HG03469 (cell line): ENCODE data around the gene OVOL1.

Experiments used
- ATAC-seq: cut with Tn5 transposase; IDR thresholded peaks from one replicate; pipeline ENCODE4 v1.9.1; 2021; ENCODE audit warnings: mild to moderate bottlenecking, moderate library complexity, moderate number of reproducible peaks; ENCODE audit not compliant: unreplicated experiment

Gene OVOL1

GRCh38 chr11:65777241-65777640 lies 9.6 kb upstream of the OVOL1 start:
- no peak for ATAC-seq

DNA sequence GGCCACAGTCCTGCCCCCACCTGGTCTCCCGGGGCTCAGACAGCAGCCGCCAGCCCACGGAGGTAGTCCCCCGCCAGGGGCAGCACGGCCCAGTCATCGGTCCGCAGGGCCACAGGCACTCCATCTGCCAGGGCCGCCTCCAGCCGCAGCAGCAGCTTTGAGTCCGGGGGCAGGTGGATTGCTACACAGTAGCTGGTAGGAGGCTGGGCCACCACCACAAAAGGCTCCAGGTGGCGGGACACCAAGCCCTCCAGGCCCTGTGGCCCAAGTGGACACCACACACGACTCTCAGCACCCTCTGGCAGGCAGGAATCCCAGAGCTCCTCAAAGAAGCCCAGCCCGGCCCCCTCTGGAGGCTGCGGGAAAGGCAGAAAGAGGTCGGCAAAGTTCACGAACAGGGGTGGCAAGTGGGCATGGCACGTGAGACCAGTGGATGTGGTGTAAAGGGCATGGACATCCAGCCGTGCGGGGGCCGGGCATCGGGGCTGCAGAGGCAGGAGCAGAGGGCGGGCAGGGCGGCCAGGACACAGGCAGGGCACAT lies 9.0 kb upstream of the OVOL1 start:
- ATAC-seq: no peak

DNA sequence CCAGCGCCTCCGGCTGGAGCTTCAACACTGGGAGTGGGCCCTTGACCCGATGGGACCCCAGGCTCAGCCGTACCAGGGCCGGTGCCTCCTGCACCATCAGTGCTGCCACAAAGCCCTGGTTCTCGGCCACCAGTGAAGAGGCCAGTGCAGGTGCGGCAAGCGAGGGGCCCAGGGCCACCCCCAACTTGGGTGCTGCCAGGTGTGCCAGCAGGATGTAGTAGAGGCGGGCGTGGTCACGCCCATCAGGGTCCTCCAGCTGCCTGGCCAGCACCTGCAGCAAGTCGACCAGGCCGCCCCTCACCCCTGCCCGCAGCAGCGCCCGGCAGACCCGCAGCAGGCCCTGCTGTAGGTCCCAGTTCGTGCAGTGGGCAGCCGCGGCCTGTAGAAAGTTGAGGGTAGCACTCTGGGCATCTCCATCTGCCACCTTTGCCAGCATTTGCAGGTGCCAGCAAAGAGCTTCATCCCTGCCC lies 8.4 kb upstream of the OVOL1 start:
- ATAC-seq: no peak

- no peak for ATAC-seq
Measured at GRCh38 chr11:65778901-65779668, 7.8 kb upstream of the OVOL1 start.

DNA sequence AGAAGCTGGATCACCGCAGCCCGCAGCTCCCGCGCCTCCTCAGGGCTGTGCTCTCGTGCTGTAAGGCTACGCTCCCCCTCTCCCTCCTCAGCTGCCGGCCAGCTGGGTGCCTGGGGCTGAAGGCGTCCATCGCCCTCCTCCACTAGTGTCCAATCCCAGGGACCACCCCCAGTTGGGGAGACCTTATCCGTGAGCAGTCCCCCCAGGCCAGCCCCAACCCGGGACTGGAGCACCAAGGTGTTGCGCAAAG lies 7.3 kb upstream of the OVOL1 start:
- no peak for ATAC-seq

- ATAC-seq: no peak
Measured at GRCh38 chr11:65779919-65780769, 6.7 kb upstream of the OVOL1 start.

DNA sequence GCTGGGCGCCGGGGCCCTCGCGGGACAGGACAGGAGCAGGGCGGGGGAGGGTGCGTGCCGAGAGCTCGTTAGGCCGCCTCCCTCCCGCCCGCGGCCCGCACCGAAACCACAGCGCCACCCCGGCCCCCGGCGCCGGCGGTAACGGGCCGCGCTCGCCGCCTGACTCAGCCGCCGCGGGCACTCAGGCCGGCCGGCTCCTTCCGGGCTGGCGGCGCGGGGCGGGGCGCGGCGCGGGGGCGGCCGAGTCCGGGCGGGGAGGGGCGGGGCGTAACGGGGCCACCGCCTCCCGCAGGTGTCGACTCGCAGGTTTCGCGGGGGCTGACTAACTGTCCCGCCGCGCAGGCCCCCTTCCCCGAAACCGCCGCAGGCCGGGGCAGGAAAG lies 6.1 kb upstream of the OVOL1 start, which contains the start of gene AP5B1:
Gene AP5B1 (minus strand): TSS at position 207 of the 382 bp plus-strand sequence. CDS start 385 bp downstream, outside the sequence.
- ATAC-seq: no peak

DNA sequence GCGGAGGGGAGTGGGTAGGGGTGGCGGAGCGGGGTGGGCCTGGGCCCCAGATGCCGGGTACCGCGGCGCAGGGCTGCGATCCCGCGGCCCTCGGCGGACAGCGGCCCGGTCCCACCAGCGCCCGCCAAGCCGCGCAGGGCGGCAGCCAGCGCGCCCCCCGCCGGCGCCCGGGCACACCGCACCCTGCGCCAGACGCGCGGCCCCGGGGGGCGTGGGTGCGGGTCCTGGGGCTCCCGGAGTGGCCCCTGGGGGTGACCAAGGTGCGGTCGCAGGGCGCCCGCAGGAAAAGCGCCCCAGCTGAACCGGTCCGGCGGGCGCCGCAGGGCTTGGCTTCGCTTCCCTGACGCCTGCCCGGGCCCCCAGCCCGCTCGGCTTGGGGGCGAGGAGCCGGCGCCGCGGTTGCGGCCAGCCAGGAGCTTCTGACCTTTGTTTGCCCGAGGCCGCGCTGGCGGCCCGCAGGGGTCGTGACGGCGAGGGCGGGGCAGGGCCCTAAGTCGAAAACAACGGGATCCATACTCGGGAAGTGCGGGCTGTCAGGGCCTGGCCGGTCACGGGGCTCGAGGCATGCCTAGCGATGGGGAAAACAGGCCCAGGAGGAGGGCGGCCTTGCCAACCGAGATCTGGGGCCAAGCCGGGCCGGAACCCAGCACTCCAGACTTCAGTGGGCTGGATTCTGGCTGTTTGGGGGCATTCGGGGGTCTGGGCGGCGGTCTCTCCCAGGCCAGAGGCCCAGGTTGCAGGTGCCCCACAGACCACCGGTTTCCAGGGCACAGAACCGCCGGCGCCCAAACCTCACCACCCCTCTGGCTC lies 5.5 kb upstream of the OVOL1 start:
- no peak for ATAC-seq

DNA sequence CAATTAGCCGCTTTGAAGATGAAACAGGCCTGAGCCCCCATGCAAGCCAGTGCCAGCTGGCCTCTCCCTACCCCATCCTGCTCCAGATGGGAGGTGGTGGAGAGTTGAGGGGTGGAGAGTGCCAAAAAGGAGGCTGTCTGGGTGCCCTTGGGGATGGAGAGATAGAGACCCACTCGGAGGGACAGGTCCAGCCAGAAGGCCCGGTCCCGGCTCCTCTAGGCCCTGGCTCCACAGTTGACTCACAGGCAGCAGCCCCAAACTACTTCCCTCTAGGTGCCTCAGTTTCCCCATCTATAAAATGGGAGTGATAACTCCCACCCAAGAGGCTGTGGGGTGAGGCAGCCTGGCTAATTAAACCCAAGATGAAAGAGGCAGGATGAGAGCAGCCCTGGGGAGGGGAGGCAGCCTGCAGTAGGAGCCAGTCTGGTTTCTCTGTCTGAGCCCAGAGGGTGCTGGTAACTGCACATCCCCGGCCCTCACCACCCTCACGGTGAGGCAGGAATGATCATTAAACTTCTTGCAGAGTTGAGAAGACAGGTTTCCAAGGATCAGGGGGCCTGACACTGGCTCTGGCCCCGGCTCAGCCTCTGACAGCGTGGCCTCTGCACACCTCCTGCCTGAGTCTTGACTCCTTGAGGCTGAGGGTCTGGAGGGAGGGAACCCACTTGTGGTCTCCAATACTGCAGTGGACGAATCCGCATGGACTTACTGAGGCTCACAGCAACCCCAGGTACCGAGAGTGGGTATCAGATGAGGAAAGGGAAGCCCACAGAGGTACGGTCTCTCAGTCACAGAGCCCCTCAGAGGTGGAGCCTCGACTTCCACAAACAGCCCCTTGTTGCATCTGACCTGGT lies 4.7 kb upstream of the OVOL1 start:
- no peak for ATAC-seq

DNA sequence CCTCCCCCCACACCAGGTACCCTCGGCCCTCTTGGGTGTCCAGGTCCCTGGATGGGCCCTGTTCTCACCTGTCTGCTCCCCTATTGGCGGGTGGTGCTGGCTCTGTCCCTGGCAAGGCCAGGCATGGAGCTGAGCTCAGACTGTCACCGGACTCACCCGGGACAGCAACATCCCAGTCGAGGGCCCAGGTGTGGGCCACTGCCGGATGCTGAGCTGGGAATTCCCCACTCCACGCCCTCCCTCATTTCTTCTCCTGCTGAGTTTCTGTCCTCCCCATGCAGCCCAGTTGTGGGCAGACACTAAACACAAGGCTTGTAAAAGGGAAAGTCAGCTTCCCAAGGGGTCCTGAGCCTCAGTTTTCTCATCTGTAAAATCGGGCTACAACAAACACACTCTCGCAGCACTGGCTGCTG lies 4.0 kb upstream of the OVOL1 start:
- no peak for ATAC-seq

DNA sequence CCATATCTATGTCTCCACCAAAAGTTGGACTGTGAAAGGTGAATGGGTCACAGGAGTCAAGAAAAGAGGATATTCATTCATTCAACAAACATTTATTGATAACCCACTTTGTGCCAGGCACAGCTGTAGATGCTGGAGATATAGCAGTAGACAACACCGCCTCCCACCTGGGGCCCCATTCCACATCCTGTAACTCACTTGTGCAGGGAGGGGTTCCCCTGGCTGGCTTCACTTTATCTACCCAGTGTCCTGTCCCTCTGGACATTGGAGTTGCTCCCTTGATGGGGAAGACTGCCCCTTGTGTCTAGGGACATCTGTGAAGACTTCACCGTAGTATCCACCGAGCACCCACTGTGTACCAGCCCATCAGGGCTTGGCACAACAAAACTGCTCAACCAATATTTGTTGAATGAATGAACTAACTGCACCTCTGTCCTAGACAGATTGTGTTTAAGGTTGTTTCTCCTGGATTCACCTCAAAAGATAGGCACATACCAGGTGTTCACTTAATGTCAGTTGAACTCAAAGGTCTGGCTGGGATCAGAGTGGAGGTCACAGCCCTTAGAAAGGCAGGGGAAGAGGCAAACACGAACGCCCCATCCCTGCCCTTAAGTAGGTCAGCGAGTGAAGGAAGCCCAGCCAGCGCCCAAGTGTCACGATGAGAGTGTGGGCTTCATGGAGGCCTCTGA lies 1.4 kb upstream of the OVOL1 start:
- no peak for ATAC-seq

GRCh38 chr11:65786008-65786785 lies 666 bp upstream of the OVOL1 start:
- no peak for ATAC-seq

- ATAC-seq: no peak
Measured at GRCh38 chr11:65787649-65788622, 1.1 kb downstream of the OVOL1 start.

- ATAC-seq: no peak
Measured at GRCh38 chr11:65788821-65789220, 2.0 kb downstream of the OVOL1 start.

DNA sequence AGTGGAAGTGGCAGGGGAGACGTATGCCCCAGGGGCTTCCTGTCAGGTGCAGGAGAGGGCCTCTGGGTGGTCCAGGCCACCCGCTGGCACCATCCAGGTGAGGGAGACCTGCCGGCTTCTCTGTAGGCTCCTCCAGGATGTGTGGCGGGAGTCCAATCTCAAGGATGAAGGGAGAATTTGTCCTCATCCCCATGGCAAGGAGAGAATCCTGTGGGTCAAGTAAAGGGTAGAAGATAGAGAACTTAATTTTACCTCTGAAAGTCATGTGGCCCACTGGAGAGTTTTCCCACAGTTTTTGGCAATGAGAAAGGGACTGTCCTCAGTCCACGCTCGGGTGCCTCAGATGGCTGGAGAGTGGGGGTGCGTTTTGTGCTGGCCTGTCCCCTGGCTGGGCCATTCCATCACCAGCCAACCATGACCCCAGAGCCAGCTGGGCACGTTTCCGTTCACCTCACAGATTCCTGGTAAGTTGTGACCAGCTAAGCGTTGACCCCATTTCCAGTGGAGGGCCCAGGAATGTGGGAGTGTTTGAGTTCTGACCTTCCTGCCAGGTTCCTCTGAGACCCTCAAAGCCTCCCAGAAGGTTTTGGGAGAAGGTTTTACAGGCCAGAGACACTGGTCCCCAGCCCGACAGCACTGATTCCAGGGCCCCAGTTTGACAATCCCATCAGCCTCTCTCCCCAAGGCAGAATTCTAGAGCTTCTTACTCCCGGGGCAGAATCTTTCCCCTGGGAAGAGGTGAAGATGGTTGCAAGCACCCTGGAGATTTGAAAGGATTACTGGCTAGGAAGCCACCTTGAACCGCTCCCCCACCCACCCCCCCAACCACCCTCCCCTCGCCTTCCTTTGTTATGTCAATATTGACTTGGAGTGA lies 2.6 kb downstream of the OVOL1 start:
- ATAC-seq: no peak

- no peak for ATAC-seq
Measured at GRCh38 chr11:65790104-65790901, 3.4 kb downstream of the OVOL1 start.
